A549 (cell line): ENCODE results near the gene CCSER1. TPM values are rescaled to one million over a fixed set of nuclear protein-coding genes. Genes with fewer than 3 reads are reported as not detected.

Experiments used
- ATAC-seq, 2 experiments: fragments of 200-7000 bp in 1 of 2; fragments of >200 bp in 1 of 2; cut with Nextera tagmentation in 1 of 2; cut with Tn5 transposase in 1 of 2; 3 replicates each; pipeline versions ENCODE4 v1.8.0 to v1.9.1; 2018 to 2020; ENCODE audit warnings: mild to moderate bottlenecking in 1 of 2, moderate library complexity in 1 of 2
- CTCF ChIA-PET: fragments of 300-600 bp; sonication (Branson Sonifier 250); formaldehyde crosslinking; extraction: SDS; loops from one replicate; lab custom pipeline; 2021; ENCODE audit warnings: antibody characterized with exemption, inconsistent platforms; lab: Yijun Ruan, JAX
- POLR2A ChIA-PET: fragments of 350-600 bp; formaldehyde crosslinking; extraction: SDS; loops from one replicate; lab custom pipeline; 2021; ENCODE audit warnings: antibody characterized with exemption, inconsistent platforms; lab: Yijun Ruan, JAX
- DNase-seq, 2 experiments: peaks; one replicate each; pipeline versions ENCODE4 v3.0.0 to v3.0.0-alpha.2; 2011 to 2016; ENCODE audit warnings: low read depth in 1 of 2, low spot score in 1 of 2
- FAIRE-seq: peaks from 2 replicates; lab custom pipeline; 2011; peaks lifted over from hg19 to GRCh38; lab: Jason Lieb, UNC
- H3K27ac ChIP-seq, 2 experiments: fragments of >200 bp; sonication (Bioruptor Twin); formaldehyde crosslinking; 3 replicates each; pipeline ENCODE4 v1.5.1; 2016 to 2017
- H3K4me1 ChIP-seq: fragments of >200 bp; sonication (Bioruptor Twin); formaldehyde crosslinking; 3 replicates; pipeline ENCODE4 v1.6.1; 2016
- H3K4me2 ChIP-seq: fragments of >200 bp; sonication (Bioruptor Twin); formaldehyde crosslinking; 3 replicates; pipeline ENCODE4 v1.6.1; 2016
- H3K4me3 ChIP-seq: fragments of >200 bp; sonication (Bioruptor Twin); formaldehyde crosslinking; 3 replicates; pipeline ENCODE4 v1.5.1; 2016
- H3K9me3 ChIP-seq: fragments of >200 bp; sonication (Bioruptor Twin); formaldehyde crosslinking; 3 replicates; pipeline ENCODE4 v1.6.1; 2016
- CBX2 ChIP-seq: fragments of 200-600 bp; sonication (generic); IDR thresholded peaks from 2 replicates; pipeline ENCODE4 v1.6.1; 2016; ENCODE audit warnings: low read depth, mild to moderate bottlenecking, borderline replicate concordance
- CBX8 ChIP-seq: fragments of 200-600 bp; sonication (generic); IDR thresholded peaks from 2 replicates; pipeline ENCODE4 v1.6.1; 2016
- CHD2 ChIP-seq: fragments of 150-350 bp; IDR thresholded peaks from 2 replicates; pipeline ENCODE4 v1.6.1; 2014; ENCODE audit warnings: low read length; ENCODE audit not compliant: partially characterized antibody
- E2F6 ChIP-seq: IDR thresholded peaks from 2 replicates; pipeline ENCODE4 v1.6.1; 2012; ENCODE audit warnings: low read depth, borderline replicate concordance
- EHF ChIP-seq: fragments of 250-450 bp; sonication (Bioruptor Pico); IDR thresholded peaks from 2 replicates; pipeline ENCODE4 v1.5.0; 2020; ENCODE audit warnings: mild to moderate bottlenecking
- FOSB ChIP-seq: fragments of 250-450 bp; sonication (Bioruptor Pico); IDR thresholded peaks from 2 replicates; pipeline ENCODE4 v1.5.0; 2020; ENCODE audit warnings: mild to moderate bottlenecking, moderate library complexity
- HDAC2 ChIP-seq: fragments of 200-600 bp; sonication (generic); IDR thresholded peaks from 2 replicates; pipeline ENCODE4 v1.6.1; 2016
- HMGXB4 ChIP-seq: fragments of 250-450 bp; sonication (Bioruptor Pico); IDR thresholded peaks from 2 replicates; pipeline ENCODE4 v1.5.0; 2021; ENCODE audit warnings: mild to moderate bottlenecking, moderate library complexity, borderline replicate concordance
- KDM1A ChIP-seq: fragments of 200-600 bp; sonication (generic); IDR thresholded peaks from 2 replicates; pipeline ENCODE4 v1.6.1; 2016; ENCODE audit warnings: low read depth, mild to moderate bottlenecking
- KDM5A ChIP-seq: fragments of 200-600 bp; sonication (generic); IDR thresholded peaks from 2 replicates; pipeline ENCODE4 v1.6.1; 2016; ENCODE audit warnings: antibody characterized with exemption, mild to moderate bottlenecking
- MAFK ChIP-seq: fragments of 450-650 bp; IDR thresholded peaks from 2 replicates; pipeline ENCODE4 v1.6.1; 2014; ENCODE audit not compliant: partially characterized antibody
- MAZ ChIP-seq: fragments of 150-350 bp; IDR thresholded peaks from 2 replicates; pipeline ENCODE4 v1.6.1; 2014; ENCODE audit warnings: antibody characterized with exemption, low read depth, low read length, borderline replicate concordance
- RARB ChIP-seq: fragments of 250-450 bp; sonication (Bioruptor Pico); IDR thresholded peaks from 2 replicates; pipeline ENCODE4 v1.8.0; 2021; ENCODE audit warnings: mild to moderate bottlenecking, moderate library complexity
- RCOR1 ChIP-seq: fragments of 150-350 bp; IDR thresholded peaks from 2 replicates; pipeline ENCODE4 v1.6.1; 2014; ENCODE audit warnings: antibody characterized with exemption, low read length, low read depth
- RFX5 ChIP-seq: fragments of 450-650 bp; IDR thresholded peaks from 2 replicates; pipeline ENCODE4 v1.7.1; 2014; ENCODE audit warnings: antibody characterized with exemption, mild to moderate bottlenecking, moderate library complexity
- RNF2 ChIP-seq: fragments of 200-600 bp; sonication (generic); IDR thresholded peaks from 2 replicates; pipeline ENCODE4 v1.6.1; 2016; ENCODE audit warnings: low read depth, mild to moderate bottlenecking, antibody characterized with exemption, moderate library complexity, borderline replicate concordance
- SREBF2 ChIP-seq: fragments of 450-650 bp; IDR thresholded peaks from 2 replicates; pipeline ENCODE4 v1.6.1; 2014; ENCODE audit warnings: mild to moderate bottlenecking, moderate library complexity
- TP53 ChIP-seq: fragments of 250-450 bp; sonication (Bioruptor Pico); IDR thresholded peaks from 2 replicates; pipeline ENCODE4 v1.5.0; 2021; ENCODE audit warnings: mild to moderate bottlenecking, moderate library complexity
- ZC3H11A ChIP-seq: fragments of 450-650 bp; IDR thresholded peaks from 2 replicates; pipeline ENCODE4 v1.6.1; 2014; ENCODE audit warnings: antibody characterized with exemption, mild to moderate bottlenecking
- whole genome bisulfite sequencing: methylation state at CpG from one replicate; pipeline ENCODE4 v1.1.6; 2017; ENCODE audit errors: missing lambda C conversion rate; 5-methylcytosine and 5-hydroxymethylcytosine counted together
- polyA plus RNA-seq, 4 experiments: library from polyadenylated mRNA; depleted of rRNA in 3 of 4; stranded (reverse); fragments of >200 nt; fragmentation: RNase III in 1 of 4; extraction: RNeasy Plus Mini Kit Qiagen cat#74134 plus additional on column Dnase treatment in 1 of 4; gene quantifications; 2 replicates in 3 of 4; 3 replicates in 1 of 4; pipeline ENCODE4 v1.2.3, GENCODE V29; 2011 to 2017
- TF ChIP-seq, protein P1 (sequence below): fragments of 250-450 bp; sonication (Bioruptor Pico); IDR thresholded peaks from 2 replicates; pipeline ENCODE4 v1.5.0; 2020; ENCODE audit warnings: low read depth, mild to moderate bottlenecking, moderate library complexity
- TF ChIP-seq, protein P2 (sequence below): fragments of 200-600 bp; sonication (generic); IDR thresholded peaks from 2 replicates; pipeline ENCODE4 v1.6.1; 2016; ENCODE audit warnings: antibody characterized with exemption, mild to moderate bottlenecking, moderate library complexity
- TF ChIP-seq, protein P3 (sequence below): fragments of >200 bp; sonication (Bioruptor Twin); formaldehyde crosslinking; IDR thresholded peaks from 3 replicates; pipeline ENCODE4 v1.6.1; 2016

CCSER1 gene
- polyA plus RNA-seq, 2 of the 4 experiments (the other 2 are of a cell fraction), result 0.06 TPM; not detected in 1

DNA sequence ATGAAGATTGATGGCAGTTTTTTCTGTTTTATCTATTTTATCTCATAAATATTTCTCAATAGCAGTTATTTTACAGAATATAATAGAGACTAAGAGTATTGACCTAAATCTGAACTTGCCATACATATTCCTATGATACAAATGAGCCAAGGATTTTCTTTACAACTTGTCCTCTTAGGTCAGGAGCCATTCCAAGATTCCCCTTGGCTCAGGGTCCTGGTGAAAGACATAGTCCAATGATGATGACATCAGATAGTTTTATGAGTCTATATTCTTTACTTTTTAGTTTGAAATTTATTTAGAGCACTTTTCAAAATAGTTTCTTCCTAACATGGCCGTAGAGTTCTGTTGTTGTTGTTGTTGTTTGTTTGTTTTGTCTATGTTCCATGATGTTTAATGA lies 1307.4 kb downstream of the CCSER1 start:
- CTCF ChIA-PET, result no interaction called here
- Histone ChIP-seq H3K9me3 (no peaks in the 10 kb centered on the region), H3K4me2 (no peak overlapping the region), H3K4me1 (no peaks in the 10 kb centered on the region)
- FAIRE-seq, result no peak
- TF ChIP-seq RNF2 (no peak), SREBF2 (no peak), KDM5A (no peak), E2F6 (no peak), FOSB (CRISPR knock-in tag) (no peak), RCOR1 (no peak), MAZ (no peak), EHF (no peak), CBX8 (no peak)
- TF ChIP-seq, protein P1, sequence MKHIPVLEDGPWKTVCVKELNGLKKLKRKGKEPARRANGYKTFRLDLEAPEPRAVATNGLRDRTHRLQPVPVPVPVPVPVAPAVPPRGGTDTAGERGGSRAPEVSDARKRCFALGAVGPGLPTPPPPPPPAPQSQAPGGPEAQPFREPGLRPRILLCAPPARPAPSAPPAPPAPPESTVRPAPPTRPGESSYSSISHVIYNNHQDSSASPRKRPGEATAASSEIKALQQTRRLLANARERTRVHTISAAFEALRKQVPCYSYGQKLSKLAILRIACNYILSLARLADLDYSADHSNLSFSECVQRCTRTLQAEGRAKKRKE (CRISPR knock-in tag), result no peak
- TF ChIP-seq, protein P2, sequence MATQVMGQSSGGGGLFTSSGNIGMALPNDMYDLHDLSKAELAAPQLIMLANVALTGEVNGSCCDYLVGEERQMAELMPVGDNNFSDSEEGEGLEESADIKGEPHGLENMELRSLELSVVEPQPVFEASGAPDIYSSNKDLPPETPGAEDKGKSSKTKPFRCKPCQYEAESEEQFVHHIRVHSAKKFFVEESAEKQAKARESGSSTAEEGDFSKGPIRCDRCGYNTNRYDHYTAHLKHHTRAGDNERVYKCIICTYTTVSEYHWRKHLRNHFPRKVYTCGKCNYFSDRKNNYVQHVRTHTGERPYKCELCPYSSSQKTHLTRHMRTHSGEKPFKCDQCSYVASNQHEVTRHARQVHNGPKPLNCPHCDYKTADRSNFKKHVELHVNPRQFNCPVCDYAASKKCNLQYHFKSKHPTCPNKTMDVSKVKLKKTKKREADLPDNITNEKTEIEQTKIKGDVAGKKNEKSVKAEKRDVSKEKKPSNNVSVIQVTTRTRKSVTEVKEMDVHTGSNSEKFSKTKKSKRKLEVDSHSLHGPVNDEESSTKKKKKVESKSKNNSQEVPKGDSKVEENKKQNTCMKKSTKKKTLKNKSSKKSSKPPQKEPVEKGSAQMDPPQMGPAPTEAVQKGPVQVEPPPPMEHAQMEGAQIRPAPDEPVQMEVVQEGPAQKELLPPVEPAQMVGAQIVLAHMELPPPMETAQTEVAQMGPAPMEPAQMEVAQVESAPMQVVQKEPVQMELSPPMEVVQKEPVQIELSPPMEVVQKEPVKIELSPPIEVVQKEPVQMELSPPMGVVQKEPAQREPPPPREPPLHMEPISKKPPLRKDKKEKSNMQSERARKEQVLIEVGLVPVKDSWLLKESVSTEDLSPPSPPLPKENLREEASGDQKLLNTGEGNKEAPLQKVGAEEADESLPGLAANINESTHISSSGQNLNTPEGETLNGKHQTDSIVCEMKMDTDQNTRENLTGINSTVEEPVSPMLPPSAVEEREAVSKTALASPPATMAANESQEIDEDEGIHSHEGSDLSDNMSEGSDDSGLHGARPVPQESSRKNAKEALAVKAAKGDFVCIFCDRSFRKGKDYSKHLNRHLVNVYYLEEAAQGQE, result no peak
- TF ChIP-seq, all 56 proteins: peak for 0
- Histone ChIP-seq H3K4me3 (no peak overlapping the region), H3K27ac (no peak overlapping the region)
- DNase-seq, result no peak
- ATAC-seq, result no peak
- WGBS, result 23% methylated on average over 1 of the region's 1 CpG
- POLR2A ChIA-PET, result no interaction called here

DNA sequence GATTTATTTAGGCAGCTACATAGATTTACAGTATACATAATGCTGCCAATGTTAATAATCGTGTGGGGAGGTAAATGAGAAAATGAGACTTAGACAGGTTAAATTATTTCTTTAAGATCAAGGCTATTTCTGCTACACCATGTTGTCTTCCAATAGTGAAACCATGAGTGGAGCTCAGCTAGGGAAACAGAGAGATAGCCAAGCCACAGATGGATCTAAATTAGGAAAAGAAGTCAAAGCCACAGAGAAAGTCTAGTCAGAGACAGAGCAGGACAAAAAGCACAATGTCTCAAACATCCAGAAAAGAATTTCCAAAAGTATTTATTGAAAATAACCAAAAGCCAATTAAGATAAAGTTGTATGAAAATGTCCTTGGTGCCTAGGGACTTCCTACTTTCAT lies 1309.4 kb downstream of the CCSER1 start:
- Histone ChIP-seq H3K4me3 (no peak overlapping the region), H3K27ac (no peak overlapping the region), H3K4me2 (no peak overlapping the region), H3K9me3 (no peaks in the 10 kb centered on the region), H3K4me1 (no peaks in the 10 kb centered on the region)
- CTCF ChIA-PET, result no interaction called here
- ATAC-seq (no peak), DNase-seq (no peak), FAIRE-seq (no peak)
- TF ChIP-seq TP53 (CRISPR knock-in tag) (no peak), ZC3H11A (no peak), HDAC2 (no peak), E2F6 (no peak), RFX5 (no peak)
- POLR2A ChIA-PET, result no interaction called here
- WGBS, result 7% methylated on average over 1 of the region's 1 CpG

GRCh38 chr4:91447168-91447567 lies 1320.0 kb downstream of the CCSER1 start:
- DNase-seq, result no peak
- ChIA-PET CTCF (no interaction called here), POLR2A (no interaction called here)
- 8% methylated on average over 1 of the region's 1 CpG for WGBS
- Histone ChIP-seq H3K4me2 (no peak overlapping the region), H3K4me1 (no peaks in the 10 kb centered on the region), H3K4me3 (no peak overlapping the region), H3K9me3 (no peaks in the 10 kb centered on the region), H3K27ac (no peak overlapping the region)
- FAIRE-seq, result no peak
- ATAC-seq, result no peak
- TF ChIP-seq KDM1A (no peak), RARB (no peak), HMGXB4 (CRISPR knock-in tag) (no peak), MAFK (no peak), CBX2 (no peak), CHD2 (no peak)
- TF ChIP-seq, protein P3, sequence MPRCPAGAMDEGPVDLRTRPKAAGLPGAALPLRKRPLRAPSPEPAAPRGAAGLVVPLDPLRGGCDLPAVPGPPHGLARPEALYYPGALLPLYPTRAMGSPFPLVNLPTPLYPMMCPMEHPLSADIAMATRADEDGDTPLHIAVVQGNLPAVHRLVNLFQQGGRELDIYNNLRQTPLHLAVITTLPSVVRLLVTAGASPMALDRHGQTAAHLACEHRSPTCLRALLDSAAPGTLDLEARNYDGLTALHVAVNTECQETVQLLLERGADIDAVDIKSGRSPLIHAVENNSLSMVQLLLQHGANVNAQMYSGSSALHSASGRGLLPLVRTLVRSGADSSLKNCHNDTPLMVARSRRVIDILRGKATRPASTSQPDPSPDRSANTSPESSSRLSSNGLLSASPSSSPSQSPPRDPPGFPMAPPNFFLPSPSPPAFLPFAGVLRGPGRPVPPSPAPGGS, result no peak
- TF ChIP-seq, protein P2, result no peak
